ENCODE measurements around the gene TPP2.

Gene TPP2

DNA sequence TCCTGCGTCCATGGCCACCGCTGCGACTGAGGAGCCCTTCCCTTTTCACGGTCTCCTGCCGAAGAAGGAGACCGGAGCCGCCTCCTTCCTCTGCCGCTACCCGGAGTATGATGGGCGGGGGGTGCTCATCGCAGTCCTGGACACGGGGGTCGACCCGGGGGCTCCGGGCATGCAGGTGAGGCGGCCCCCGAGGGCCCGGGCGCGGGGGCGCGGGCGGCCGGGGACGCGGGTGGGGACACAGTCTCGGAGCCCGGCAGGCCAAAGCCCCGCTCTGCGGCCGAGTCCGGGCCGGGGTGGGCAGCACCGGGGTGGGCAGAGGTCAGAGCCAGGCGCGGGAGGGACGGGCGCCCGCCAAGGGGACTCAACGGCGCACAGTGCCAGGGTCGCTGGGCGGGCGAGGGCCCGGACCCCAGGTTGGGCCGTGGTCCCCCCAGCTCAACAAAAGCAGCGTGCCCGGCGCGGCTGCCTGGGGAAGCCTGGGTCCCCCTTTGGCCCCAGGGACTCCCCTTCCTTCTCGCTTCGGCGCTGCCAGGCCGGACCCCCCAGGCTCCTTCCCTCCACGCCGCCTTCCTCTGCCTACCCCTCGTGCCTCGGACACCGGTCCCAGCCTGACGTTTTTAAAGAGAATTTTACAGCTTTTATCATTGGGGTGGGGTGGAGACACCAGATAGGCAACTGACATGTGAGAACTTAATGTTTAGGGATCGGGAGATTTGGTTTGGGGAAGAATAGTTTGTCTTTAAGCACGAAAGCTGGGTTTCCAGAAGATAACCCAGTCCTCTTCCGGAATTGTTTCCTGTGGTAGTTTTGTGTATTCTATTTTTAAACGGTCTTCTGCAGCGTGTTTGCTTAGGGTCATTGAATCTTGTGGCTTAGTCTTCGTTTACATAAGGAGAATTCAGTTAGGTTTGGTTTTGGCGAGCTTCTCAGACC lies 509 bp downstream of the TPP2 start:
- no peak for TF ChIP-seq CTCF (IDR thresholded peaks at IDR 0.05)
- H3K27me3 Mint-ChIP-seq (ENCODE audit: low read depth, poor library complexity), result no peaks in the 10 kb centered on the region
- H3K27ac Mint-ChIP-seq, result peak overlapping the region; percentile 49
- H3K4me3 Mint-ChIP-seq, result peak overlapping the region; percentile 97
- H3K36me3 Mint-ChIP-seq (ENCODE audit: low read depth), result peaks cover 13% of the 10 kb centered on the region
- no peaks in the 10 kb centered on the region for H3K9me3 Mint-ChIP-seq
- H3K4me1 Mint-ChIP-seq, result peaks cover 68% of the 10 kb centered on the region
- DNase-seq, result peak; percentile 50

- Mint-ChIP-seq H3K36me3 (ENCODE audit: low read depth) (peaks cover 20% of the 10 kb centered on the region), H3K9me3 (no peaks in the 10 kb centered on the region), H3K4me1 (peaks cover 68% of the 10 kb centered on the region), H3K27ac (peak overlapping the region; percentile 83), H3K4me3 (peak overlapping the region; percentile 97), H3K27me3 (ENCODE audit: low read depth, poor library complexity) (no peaks in the 10 kb centered on the region)
- no peak for DNase-seq
- TF ChIP-seq CTCF (IDR thresholded peaks at IDR 0.05), result no peak
Measured at GRCh38 chr13:102598061-102598460, 1.3 kb downstream of the TPP2 start.

DNA sequence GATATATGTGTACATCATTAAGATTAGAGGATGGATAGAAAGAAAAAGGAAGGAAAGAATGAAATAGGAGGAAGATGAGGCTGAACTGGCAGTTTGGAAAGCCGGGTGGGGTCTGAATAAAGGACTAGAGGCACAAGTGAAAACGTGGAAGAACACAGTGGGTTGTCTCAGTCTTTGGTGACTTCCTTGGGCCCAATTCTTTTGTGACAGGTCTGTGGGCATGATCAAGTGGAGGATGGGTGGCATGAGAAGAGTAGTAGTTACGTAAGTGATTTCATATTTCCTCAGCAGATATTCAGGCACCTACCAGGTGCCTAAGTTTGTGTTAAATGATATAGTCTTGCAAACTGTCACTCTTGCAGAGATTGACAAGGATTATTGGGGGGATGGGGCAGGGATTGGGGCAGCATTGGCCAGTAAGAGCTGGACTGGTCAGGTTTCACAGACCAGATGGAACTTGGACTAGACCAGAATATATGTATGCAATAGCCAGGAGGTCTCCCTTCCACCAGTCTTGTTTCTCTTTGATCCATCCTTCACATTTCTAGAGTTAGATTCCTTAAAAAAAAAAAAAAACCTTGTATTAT lies 2.7 kb downstream of the TPP2 start:
- H3K4me1 Mint-ChIP-seq, result peaks cover 72% of the 10 kb centered on the region
- peak overlapping the region; percentile 4 for H3K27ac Mint-ChIP-seq
- TF ChIP-seq CTCF (IDR thresholded peaks at IDR 0.05), result no peak
- H3K9me3 Mint-ChIP-seq, result no peaks in the 10 kb centered on the region
- H3K4me3 Mint-ChIP-seq, result peak overlapping the region; percentile 97
- peaks cover 35% of the 10 kb centered on the region for H3K36me3 Mint-ChIP-seq (ENCODE audit: low read depth)
- H3K27me3 Mint-ChIP-seq (ENCODE audit: low read depth, poor library complexity), result no peaks in the 10 kb centered on the region
- DNase-seq, result no peak

DNA sequence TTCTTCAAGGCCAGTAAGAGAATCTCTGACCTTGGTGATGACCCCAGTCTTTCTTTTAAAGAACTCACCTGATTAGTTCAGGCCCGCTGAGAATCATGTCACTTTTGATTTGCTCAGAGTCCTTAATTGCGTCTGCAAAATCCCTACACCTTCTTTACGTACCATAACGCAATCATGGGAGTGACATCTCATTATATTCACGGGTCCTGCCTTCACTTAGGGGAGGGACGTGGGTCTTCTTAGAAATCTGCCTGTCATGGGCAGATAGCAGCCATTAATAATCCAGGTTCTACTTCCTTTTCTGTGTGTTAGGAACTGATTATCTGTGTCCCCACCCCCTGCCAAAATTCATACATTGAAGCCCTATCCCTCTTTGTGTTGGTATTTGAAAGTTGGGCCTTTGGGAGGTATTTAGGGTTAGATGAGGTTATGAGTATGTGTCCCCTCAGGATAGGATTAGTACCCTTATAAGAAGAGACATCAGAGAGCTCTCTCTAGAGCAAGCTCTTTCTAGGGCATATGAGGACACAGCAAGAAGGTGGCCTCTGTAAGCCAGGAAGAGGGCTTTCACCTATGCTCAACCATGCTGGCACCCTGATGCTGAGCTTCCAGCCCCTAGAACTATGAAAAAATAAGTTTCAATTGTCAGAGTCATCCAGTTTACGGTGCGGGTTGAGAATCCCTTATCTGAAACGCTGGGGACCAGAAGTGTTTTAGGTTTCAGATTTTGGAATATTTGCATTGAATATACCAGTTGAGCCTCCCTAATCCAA lies 9.9 kb downstream of the TPP2 start:
- Mint-ChIP-seq H3K4me1 (peaks cover 20% of the 10 kb centered on the region), H3K9me3 (no peaks in the 10 kb centered on the region), H3K27me3 (ENCODE audit: low read depth, poor library complexity) (no peaks in the 10 kb centered on the region), H3K27ac (peak overlapping the region; percentile 62), H3K4me3 (no peak overlapping the region), H3K36me3 (ENCODE audit: low read depth) (peaks cover 77% of the 10 kb centered on the region)
- TF ChIP-seq CTCF (IDR thresholded peaks at IDR 0.05), result no peak
- DNase-seq, result no peak

DNA sequence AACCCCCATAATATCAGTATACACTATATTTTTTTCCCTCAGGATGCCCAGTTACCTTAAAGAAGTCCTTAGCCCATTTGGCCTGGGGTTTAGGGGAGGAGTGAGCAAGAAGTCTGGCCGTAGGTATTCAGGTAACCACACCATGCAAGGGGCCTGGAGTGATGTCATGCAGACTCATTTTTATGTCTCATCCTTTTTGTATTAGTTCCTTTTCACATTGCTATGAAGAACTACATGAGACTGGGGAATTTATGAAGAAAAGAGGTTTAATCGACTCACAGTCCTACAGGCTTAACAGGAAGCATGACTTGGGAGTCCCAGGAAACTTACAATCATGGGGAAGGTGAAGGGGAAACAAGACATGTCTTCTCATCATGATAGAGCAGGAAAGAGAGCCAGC lies 12.2 kb downstream of the TPP2 start:
- Mint-ChIP-seq H3K36me3 (ENCODE audit: low read depth) (peaks cover 64% of the 10 kb centered on the region), H3K9me3 (no peaks in the 10 kb centered on the region), H3K27ac (peak overlapping the region; percentile 15), H3K4me1 (no peaks in the 10 kb centered on the region), H3K27me3 (ENCODE audit: low read depth, poor library complexity) (no peaks in the 10 kb centered on the region), H3K4me3 (no peak overlapping the region)
- TF ChIP-seq CTCF (IDR thresholded peaks at IDR 0.05), result no peak
- no peak for DNase-seq
